Measurements from ENCODE around the gene SDCCAG8. TPM values are rescaled to one million over a fixed set of nuclear protein-coding genes. Genes with fewer than 3 reads are reported as not detected.

Gene SDCCAG8
- total RNA-seq, 2 donors from 2014 or later, result 30.1 to 37.3 TPM

GRCh38 chr1:243433737-243434370 lies 178.0 kb downstream of the SDCCAG8 start:
- Mint-ChIP-seq H3K36me3 (peaks cover 4 to 6% of the 10 kb centered on the region in 2 donors), H3K27ac (no peak overlapping the region), H3K9me3 (no peaks in the 10 kb centered on the region)
- DNase-seq (ENCODE audit: low spot score in 2 of 2) (no peak), ATAC-seq (peak in 1 of 2 donors; percentile 66)

GRCh38 chr1:243434594-243434993 lies 178.8 kb downstream of the SDCCAG8 start:
- no peak for DNase-seq (ENCODE audit: low spot score in 2 of 2)
- H3K9me3 Mint-ChIP-seq, result no peaks in the 10 kb centered on the region
- no peak for ATAC-seq
- no peak overlapping the region for H3K27ac Mint-ChIP-seq
- peaks cover 4 to 6% of the 10 kb centered on the region in 2 donors for H3K36me3 Mint-ChIP-seq

- Mint-ChIP-seq H3K9me3 (no peaks in the 10 kb centered on the region), H3K27ac (no peak overlapping the region), H3K36me3 (no peaks in the 10 kb centered on the region)
- ATAC-seq, result no peak
- no peak for DNase-seq (ENCODE audit: low spot score in 2 of 2)
Measured at GRCh38 chr1:243435836-243436235, 180.0 kb downstream of the SDCCAG8 start.

GRCh38 chr1:243438146-243438545 lies 182.3 kb downstream of the SDCCAG8 start:
- Mint-ChIP-seq H3K9me3 (no peaks in the 10 kb centered on the region), H3K36me3 (no peaks in the 10 kb centered on the region), H3K27ac (no peak overlapping the region)
- ATAC-seq, result no peak
- no peak for DNase-seq (ENCODE audit: low spot score in 2 of 2)

GRCh38 chr1:243438815-243439214 lies 183.0 kb downstream of the SDCCAG8 start:
- no peak for ATAC-seq
- no peak for DNase-seq (ENCODE audit: low spot score in 2 of 2)
- H3K9me3 Mint-ChIP-seq, result no peaks in the 10 kb centered on the region
- H3K36me3 Mint-ChIP-seq, result no peaks in the 10 kb centered on the region
- no peak overlapping the region for H3K27ac Mint-ChIP-seq

GRCh38 chr1:243440406-243440805 lies 184.6 kb downstream of the SDCCAG8 start:
- Mint-ChIP-seq H3K36me3 (no peaks in the 10 kb centered on the region), H3K27ac (no peak overlapping the region), H3K9me3 (no peaks in the 10 kb centered on the region)
- ATAC-seq, result no peak
- no peak for DNase-seq (ENCODE audit: low spot score in 2 of 2)

GRCh38 chr1:243441601-243442000 lies 185.8 kb downstream of the SDCCAG8 start:
- no peak for ATAC-seq
- DNase-seq (ENCODE audit: low spot score in 2 of 2), result no peak
- Mint-ChIP-seq H3K9me3 (no peaks in the 10 kb centered on the region), H3K36me3 (no peaks in the 10 kb centered on the region), H3K27ac (no peak overlapping the region)

- no peaks in the 10 kb centered on the region for H3K9me3 Mint-ChIP-seq
- ATAC-seq, result no peak
- no peak for DNase-seq (ENCODE audit: low spot score in 2 of 2)
- H3K36me3 Mint-ChIP-seq, result no peaks in the 10 kb centered on the region
- H3K27ac Mint-ChIP-seq, result no peak overlapping the region
Measured at GRCh38 chr1:243443557-243443956, 187.7 kb downstream of the SDCCAG8 start.

- DNase-seq (ENCODE audit: low spot score in 2 of 2), result no peak
- ATAC-seq, result no peak
- Mint-ChIP-seq H3K9me3 (no peaks in the 10 kb centered on the region), H3K27ac (no peak overlapping the region), H3K36me3 (peaks cover 0 to 4% of the 10 kb centered on the region in 2 donors)
Measured at GRCh38 chr1:243447347-243447746, 191.5 kb downstream of the SDCCAG8 start.

- Mint-ChIP-seq H3K27ac (no peak overlapping the region), H3K9me3 (no peaks in the 10 kb centered on the region), H3K36me3 (peaks cover 0 to 4% of the 10 kb centered on the region in 2 donors)
- ATAC-seq (no peak), DNase-seq (ENCODE audit: low spot score in 2 of 2) (no peak)
Measured at GRCh38 chr1:243447844-243448243, 192.0 kb downstream of the SDCCAG8 start.

GRCh38 chr1:243449373-243449772 lies 193.5 kb downstream of the SDCCAG8 start:
- H3K27ac Mint-ChIP-seq, result no peak overlapping the region
- peaks cover 0 to 4% of the 10 kb centered on the region in 2 donors for H3K36me3 Mint-ChIP-seq
- no peak for DNase-seq (ENCODE audit: low spot score in 2 of 2)
- ATAC-seq, result no peak
- no peaks in the 10 kb centered on the region for H3K9me3 Mint-ChIP-seq

- H3K36me3 Mint-ChIP-seq, result peaks cover 0 to 4% of the 10 kb centered on the region in 2 donors
- ATAC-seq (no peak), DNase-seq (ENCODE audit: low spot score in 2 of 2) (no peak)
- no peaks in the 10 kb centered on the region for H3K9me3 Mint-ChIP-seq
- H3K27ac Mint-ChIP-seq, result no peak overlapping the region
Measured at GRCh38 chr1:243452092-243452491, 196.3 kb downstream of the SDCCAG8 start.

GRCh38 chr1:243454328-243454997 lies 198.6 kb downstream of the SDCCAG8 start:
- DNase-seq (ENCODE audit: low spot score in 2 of 2) (no peak), ATAC-seq (no peak)
- Mint-ChIP-seq H3K27ac (no peak overlapping the region), H3K9me3 (no peaks in the 10 kb centered on the region), H3K36me3 (peaks cover 0 to 4% of the 10 kb centered on the region in 2 donors)

GRCh38 chr1:243455760-243456651 lies 200.2 kb downstream of the SDCCAG8 start:
- DNase-seq (ENCODE audit: low spot score in 2 of 2), result no peak
- no peak for ATAC-seq
- Mint-ChIP-seq H3K27ac (no peak overlapping the region), H3K36me3 (no peaks in the 10 kb centered on the region), H3K9me3 (no peaks in the 10 kb centered on the region)

- ATAC-seq, result no peak
- Mint-ChIP-seq H3K36me3 (no peaks in the 10 kb centered on the region), H3K9me3 (no peaks in the 10 kb centered on the region), H3K27ac (no peak overlapping the region)
- DNase-seq (ENCODE audit: low spot score in 2 of 2), result no peak
Measured at GRCh38 chr1:243457363-243457982, 201.6 kb downstream of the SDCCAG8 start.

GRCh38 chr1:243459059-243459458 lies 203.2 kb downstream of the SDCCAG8 start:
- ATAC-seq (no peak), DNase-seq (ENCODE audit: low spot score in 2 of 2) (no peak)
- H3K9me3 Mint-ChIP-seq, result no peaks in the 10 kb centered on the region
- H3K27ac Mint-ChIP-seq, result no peak overlapping the region
- no peaks in the 10 kb centered on the region for H3K36me3 Mint-ChIP-seq

GRCh38 chr1:243461700-243462099 lies 205.9 kb downstream of the SDCCAG8 start:
- DNase-seq (ENCODE audit: low spot score in 2 of 2), result no peak
- no peak for ATAC-seq
- Mint-ChIP-seq H3K27ac (no peak overlapping the region), H3K36me3 (no peaks in the 10 kb centered on the region), H3K9me3 (no peaks in the 10 kb centered on the region)
